Mesendoderm (in vitro differentiated cells): ENCODE results near the gene CBFA2T3.
A peak's percentile ranks its signal among the peaks of the same experiment; 100 is the strongest.
"Not testable (repeated sequence)": the region's sequence is repeated elsewhere in the genome, so short reads cannot be mapped to it uniquely, and the experiment has no call there.

Experiments used
- DNase-seq: peaks from one replicate; pipeline ENCODE4 v3.0.0; 2013
- H2AK5ac ChIP-seq: 2 replicates; pipeline ENCODE4 v1.6.1; 2013; ENCODE audit warnings: low read length, inconsistent platforms
- H2BK120ac ChIP-seq: 2 replicates; pipeline ENCODE4 v1.6.1; 2013; ENCODE audit warnings: low read depth, mild to moderate bottlenecking, low read length, moderate library complexity, mixed read lengths
- H2BK15ac ChIP-seq: replicated peaks from 2 replicates; pipeline ENCODE4 v1.6.1; 2013; ENCODE audit warnings: low read depth, mild to moderate bottlenecking, moderate library complexity
- H2BK5ac ChIP-seq: 2 replicates; pipeline ENCODE4 v1.6.1; 2013; ENCODE audit warnings: low read length, inconsistent platforms
- H3K18ac ChIP-seq: 2 replicates; pipeline ENCODE4 v1.6.1; 2013; ENCODE audit warnings: mild to moderate bottlenecking, low read length, mixed read lengths
- H3K23ac ChIP-seq: one replicate; pipeline ENCODE4 v1.6.1; 2013; ENCODE audit warnings: low read length
- H3K27ac ChIP-seq: 2 replicates; pipeline ENCODE4 v1.5.1; 2013; ENCODE audit warnings: low read depth, mild to moderate bottlenecking, inconsistent platforms, low read length, moderate library complexity
- H3K27me3 ChIP-seq: 2 replicates; pipeline ENCODE4 v1.6.1; 2013; ENCODE audit warnings: low read length, control low read depth, mild to moderate bottlenecking, inconsistent platforms; ENCODE audit not compliant: insufficient read depth, poor library complexity
- H3K36me3 ChIP-seq: 2 replicates; pipeline ENCODE4 v1.6.1; 2013; ENCODE audit warnings: low read length, inconsistent platforms; ENCODE audit not compliant: control insufficient read depth, insufficient read depth
- H3K4ac ChIP-seq: one replicate; pipeline ENCODE4 v1.6.1; 2013; ENCODE audit warnings: low read depth, mild to moderate bottlenecking, low read length, moderate library complexity
- H3K4me1 ChIP-seq: 2 replicates; pipeline ENCODE4 v1.6.1; 2013; ENCODE audit warnings: low read depth, low read length, inconsistent platforms; ENCODE audit not compliant: control insufficient read depth
- H3K4me2 ChIP-seq: 2 replicates; pipeline ENCODE4 v1.6.1; 2013; ENCODE audit warnings: low read length
- H3K4me3 ChIP-seq: 2 replicates; pipeline ENCODE4 v1.5.1; 2013; ENCODE audit warnings: mild to moderate bottlenecking, low read length
- H3K56ac ChIP-seq: one replicate; pipeline ENCODE4 v1.6.1; 2013; ENCODE audit warnings: low read length
- H3K79me1 ChIP-seq: 2 replicates; pipeline ENCODE4 v1.6.1; 2013; ENCODE audit warnings: low read length, inconsistent platforms
- H3K79me2 ChIP-seq: 2 replicates; pipeline ENCODE4 v1.6.1; 2013; ENCODE audit warnings: mild to moderate bottlenecking, low read length; ENCODE audit not compliant: control insufficient read depth, insufficient read depth
- H3K9ac ChIP-seq: 2 replicates; pipeline ENCODE4 v1.6.1; 2013; ENCODE audit warnings: low read length, inconsistent platforms
- H4K5ac ChIP-seq: one replicate; pipeline ENCODE4 v1.6.1; 2013; ENCODE audit warnings: low read length
- H4K8ac ChIP-seq: one replicate; pipeline ENCODE4 v1.6.1; 2013; ENCODE audit warnings: low read depth, mild to moderate bottlenecking, control low read depth, low read length, moderate library complexity
- WGBS: extraction: QIAGEN DNeasy Blood & Tissue Kit; methylation state at CpG from one replicate; pipeline ENCODE4 v1.1.7; 2013; ENCODE audit warnings: low lambda C conversion rate, missing lambda C conversion rate; ENCODE audit not compliant: insufficient coverage; ENCODE audit errors: extremely low coverage; 5-methylcytosine and 5-hydroxymethylcytosine counted together

CBFA2T3 gene

DNA sequence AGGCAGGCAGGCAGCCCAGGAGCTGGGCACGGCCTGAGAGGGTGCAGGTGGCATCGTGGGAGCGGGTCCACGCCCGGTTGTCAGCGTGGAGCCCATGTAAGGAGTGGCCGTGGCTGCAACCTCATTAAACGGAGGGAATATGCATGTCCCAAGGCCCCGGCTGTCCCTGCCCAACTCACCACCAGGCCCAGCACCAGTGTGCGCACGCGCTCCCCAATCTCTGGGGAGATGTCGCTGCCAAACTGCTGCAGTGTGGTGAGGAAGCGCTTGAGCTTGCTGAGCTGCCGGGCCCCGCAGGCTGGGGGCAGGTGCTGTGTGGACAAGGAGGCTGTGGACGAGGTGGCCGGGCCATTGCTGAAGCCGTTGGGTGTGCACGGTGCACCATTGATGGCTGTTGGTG lies 84.9 kb downstream of the CBFA2T3 start:
- no peak for DNase-seq
- H3K27me3 ChIP-seq = no peaks in the 10 kb centered on the region
- no peak overlapping the region for H3K18ac ChIP-seq
- H3K56ac ChIP-seq = no peak overlapping the region
- no peak overlapping the region for H2AK5ac ChIP-seq
- no peaks in the 10 kb centered on the region for H3K79me2 ChIP-seq
- WGBS = no CpG with 5 or more reads among the region's 20 CpGs
- H3K9ac ChIP-seq = no peak overlapping the region
- H3K4me1 ChIP-seq = no peaks in the 10 kb centered on the region
- no peak overlapping the region for H4K5ac ChIP-seq
- H3K79me1 ChIP-seq = no peaks in the 10 kb centered on the region
- no peak overlapping the region for H2BK120ac ChIP-seq
- no peak overlapping the region for H3K23ac ChIP-seq
- H3K4me3 ChIP-seq = no peak overlapping the region
- no peaks in the 10 kb centered on the region for H3K36me3 ChIP-seq
- H4K8ac ChIP-seq = no peak overlapping the region
- no peak overlapping the region for H2BK5ac ChIP-seq
- H3K27ac ChIP-seq = no peak overlapping the region
- no peak overlapping the region for H3K4ac ChIP-seq
- no peak overlapping the region for H3K4me2 ChIP-seq
- no peak overlapping the region for H2BK15ac ChIP-seq

DNA sequence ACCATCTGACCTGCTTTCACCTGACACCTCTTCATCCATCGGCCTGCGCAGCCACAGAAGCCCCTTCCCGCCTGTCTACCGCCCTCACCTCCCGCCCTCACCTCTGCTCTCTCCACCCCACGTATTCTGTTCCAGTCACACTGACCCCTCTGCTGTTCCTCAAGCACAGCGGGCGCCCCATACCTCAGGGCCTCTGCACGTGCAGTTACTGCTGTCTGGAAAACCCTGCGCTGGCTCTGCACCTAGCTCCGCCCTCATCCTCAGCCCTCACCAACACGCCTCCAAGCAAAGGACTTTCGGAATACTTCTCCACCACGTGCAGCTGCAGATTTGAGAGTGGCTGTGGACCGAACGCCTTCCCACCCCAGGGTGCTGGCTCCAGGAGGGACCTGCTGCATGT lies 85.9 kb downstream of the CBFA2T3 start:
- no peak overlapping the region for H3K23ac ChIP-seq
- H3K4ac ChIP-seq = no peak overlapping the region
- H3K36me3 ChIP-seq = no peaks in the 10 kb centered on the region
- no peak for DNase-seq
- no peak overlapping the region for H3K18ac ChIP-seq
- no CpG with 5 or more reads among the region's 16 CpGs for WGBS
- no peak overlapping the region for H4K8ac ChIP-seq
- H3K27me3 ChIP-seq = no peaks in the 10 kb centered on the region
- no peak overlapping the region for H4K5ac ChIP-seq
- no peak overlapping the region for H3K4me2 ChIP-seq
- no peak overlapping the region for H2BK5ac ChIP-seq
- no peaks in the 10 kb centered on the region for H3K4me1 ChIP-seq
- no peak overlapping the region for H2AK5ac ChIP-seq
- H3K4me3 ChIP-seq = no peak overlapping the region
- H3K9ac ChIP-seq = no peak overlapping the region
- no peaks in the 10 kb centered on the region for H3K79me1 ChIP-seq
- no peak overlapping the region for H3K56ac ChIP-seq
- H2BK120ac ChIP-seq = no peak overlapping the region
- H3K79me2 ChIP-seq = no peaks in the 10 kb centered on the region
- no peak overlapping the region for H2BK15ac ChIP-seq
- H3K27ac ChIP-seq = no peak overlapping the region

- H3K23ac ChIP-seq = not testable (repeated sequence)
Measured at GRCh38 chr16:88889702-88890352, 87.2 kb downstream of the CBFA2T3 start.

DNA sequence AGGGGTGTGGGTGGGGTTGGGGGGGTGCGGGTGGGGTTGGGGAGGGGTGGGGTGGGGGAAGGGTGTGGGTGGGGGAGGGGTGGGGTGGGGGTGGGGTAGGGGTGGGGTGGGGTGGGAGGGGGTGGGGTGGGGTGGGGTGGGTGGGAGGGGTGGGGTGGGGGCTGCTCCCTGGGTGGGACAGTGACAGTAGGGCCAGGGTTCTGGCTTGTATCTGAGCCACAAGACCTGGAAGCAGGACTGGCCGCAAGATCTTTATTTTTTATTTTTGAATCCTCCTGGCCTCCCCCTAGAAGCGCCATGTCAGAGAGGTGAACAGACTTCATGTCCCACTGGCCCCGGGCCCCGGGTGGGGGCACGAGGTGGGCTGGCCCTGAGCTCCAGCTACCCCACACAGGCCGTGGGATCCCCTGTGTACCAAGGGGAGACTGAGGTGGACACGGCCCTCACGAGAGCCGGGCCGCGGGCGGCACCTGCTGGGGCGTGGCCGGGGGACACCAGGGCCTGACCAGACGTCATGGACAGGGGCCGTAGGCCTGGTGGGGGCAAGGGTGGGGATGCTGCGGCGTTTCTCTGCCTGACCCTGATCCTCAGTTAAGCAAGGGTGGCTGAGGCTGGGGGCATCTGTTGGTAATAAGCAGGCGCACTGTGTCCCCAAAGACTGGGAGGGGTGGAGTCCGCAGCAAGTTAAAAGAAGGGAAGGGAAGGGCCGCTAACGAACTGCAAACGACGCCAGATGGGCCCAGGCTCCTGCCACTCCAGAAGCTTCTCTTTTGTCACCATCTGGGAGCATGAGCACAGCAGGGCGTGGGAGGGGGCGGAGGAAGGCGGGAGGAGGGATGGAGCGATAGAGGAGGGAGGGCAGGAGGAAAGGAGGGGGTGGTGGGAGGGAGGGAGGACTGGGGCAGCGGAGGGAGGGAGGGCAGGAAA lies 88.3 kb downstream of the CBFA2T3 start:
- no peaks in the 10 kb centered on the region for H3K27me3 ChIP-seq

More at GRCh38 chr16:88889702-88890352, 87.2 kb downstream of the CBFA2T3 start:
- not testable (repeated sequence) for H4K8ac ChIP-seq, H3K4me3 ChIP-seq, H2BK120ac ChIP-seq, DNase-seq, H2AK5ac ChIP-seq, H3K4me2 ChIP-seq, H3K56ac ChIP-seq, H2BK15ac ChIP-seq, H3K27ac ChIP-seq, H4K5ac ChIP-seq, H3K79me2 ChIP-seq, H3K9ac ChIP-seq, H3K4me1 ChIP-seq, H3K27me3 ChIP-seq, H3K4ac ChIP-seq, H3K36me3 ChIP-seq, H3K79me1 ChIP-seq, H3K18ac ChIP-seq, H2BK5ac ChIP-seq
- no CpG with 5 or more reads among the region's 48 CpGs for WGBS

DNA sequence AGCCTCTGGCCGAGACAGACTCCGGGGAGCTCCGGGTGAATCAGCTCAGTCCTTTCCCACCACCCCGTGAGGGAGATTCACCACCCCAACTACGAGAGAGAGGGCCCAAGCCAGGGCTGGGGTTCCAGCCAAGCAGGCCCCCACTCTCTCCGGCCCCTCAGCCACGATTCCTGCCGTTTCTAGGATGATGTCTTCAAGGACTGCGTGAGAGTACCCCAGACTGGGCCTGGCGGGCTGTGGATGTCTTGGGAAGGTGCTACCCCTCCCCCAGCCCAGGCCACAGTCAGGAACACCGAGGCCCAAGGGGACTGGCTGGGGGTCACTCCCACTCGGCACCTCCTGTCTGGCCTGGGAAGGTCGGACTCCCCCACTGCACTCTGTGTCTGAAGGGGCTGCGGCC lies 89.0 kb downstream of the CBFA2T3 start:
- Histone ChIP-seq H3K23ac (no peak overlapping the region), H3K27me3 (no peaks in the 10 kb centered on the region), H3K79me2 (no peaks in the 10 kb centered on the region), H3K9ac (no peak overlapping the region), H3K4me3 (no peak overlapping the region), H3K36me3 (no peaks in the 10 kb centered on the region), H3K56ac (no peak overlapping the region), H3K27ac (no peak overlapping the region), H4K8ac (no peak overlapping the region), H3K4me2 (no peak overlapping the region), H2BK120ac (no peak overlapping the region), H3K79me1 (no peaks in the 10 kb centered on the region), H2BK5ac (no peak overlapping the region), H3K4me1 (no peaks in the 10 kb centered on the region), H4K5ac (no peak overlapping the region), H2BK15ac (no peak overlapping the region), H2AK5ac (no peak overlapping the region), H3K18ac (no peak overlapping the region), H3K4ac (no peak overlapping the region)
- no CpG with 5 or more reads among the region's 14 CpGs for WGBS
- no peak for DNase-seq

More for the DNA sequence above, 88.3 kb downstream of the CBFA2T3 start:
- Histone ChIP-seq H3K18ac (no peak overlapping the region), H3K4ac (no peak overlapping the region), H3K4me3 (no peak overlapping the region), H3K4me2 (no peak overlapping the region), H2BK120ac (no peak overlapping the region), H3K79me2 (no peaks in the 10 kb centered on the region), H2AK5ac (no peak overlapping the region), H3K9ac (no peak overlapping the region), H4K5ac (no peak overlapping the region), H3K23ac (no peak overlapping the region), H2BK15ac (no peak overlapping the region), H4K8ac (no peak overlapping the region), H3K4me1 (no peaks in the 10 kb centered on the region), H3K27ac (no peak overlapping the region), H2BK5ac (no peak overlapping the region), H3K56ac (no peak overlapping the region), H3K36me3 (no peaks in the 10 kb centered on the region), H3K79me1 (no peaks in the 10 kb centered on the region)
- no CpG with 5 or more reads among the region's 30 CpGs for WGBS
- peak; percentile 23 for DNase-seq
